HG03060 (cell line): ENCODE results near the gene HOXC5.
"Not testable (repeated sequence)": the region's sequence is repeated elsewhere in the genome, so short reads cannot be mapped to it uniquely, and the experiment has no call there.

Experiments used
- ATAC-seq: cut with Tn5 transposase; IDR thresholded peaks from one replicate; pipeline ENCODE4 v1.9.1; 2021; ENCODE audit warnings: low read depth, moderate number of reproducible peaks; ENCODE audit not compliant: unreplicated experiment

HOXC5 gene

DNA sequence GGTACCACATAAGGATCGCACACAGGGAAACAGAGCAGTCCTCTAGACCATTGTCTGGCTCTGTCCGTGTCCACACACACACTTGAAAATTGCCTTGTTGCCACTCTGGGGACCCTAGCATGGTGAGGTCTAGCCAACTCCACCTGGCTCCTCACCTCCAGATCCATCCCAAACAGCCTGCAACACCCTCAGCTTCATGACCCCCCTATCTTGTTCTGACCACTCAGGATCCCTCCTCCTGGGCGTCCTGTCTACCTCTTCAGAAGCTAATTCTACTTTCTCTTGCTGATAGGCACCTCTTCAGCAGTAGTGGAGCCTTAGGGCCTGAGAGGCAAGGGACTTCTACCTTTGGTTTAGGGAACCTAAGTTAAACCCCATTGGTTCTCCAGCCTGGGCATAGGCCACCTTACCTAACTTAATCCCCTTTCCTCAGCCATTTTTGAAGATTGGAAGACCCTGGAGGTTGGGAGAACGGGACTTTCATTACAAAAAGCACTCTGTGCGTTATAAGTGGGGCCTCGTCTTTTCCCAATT, 697 bp upstream of the HOXC5 start:
- ATAC-seq: no peak

DNA sequence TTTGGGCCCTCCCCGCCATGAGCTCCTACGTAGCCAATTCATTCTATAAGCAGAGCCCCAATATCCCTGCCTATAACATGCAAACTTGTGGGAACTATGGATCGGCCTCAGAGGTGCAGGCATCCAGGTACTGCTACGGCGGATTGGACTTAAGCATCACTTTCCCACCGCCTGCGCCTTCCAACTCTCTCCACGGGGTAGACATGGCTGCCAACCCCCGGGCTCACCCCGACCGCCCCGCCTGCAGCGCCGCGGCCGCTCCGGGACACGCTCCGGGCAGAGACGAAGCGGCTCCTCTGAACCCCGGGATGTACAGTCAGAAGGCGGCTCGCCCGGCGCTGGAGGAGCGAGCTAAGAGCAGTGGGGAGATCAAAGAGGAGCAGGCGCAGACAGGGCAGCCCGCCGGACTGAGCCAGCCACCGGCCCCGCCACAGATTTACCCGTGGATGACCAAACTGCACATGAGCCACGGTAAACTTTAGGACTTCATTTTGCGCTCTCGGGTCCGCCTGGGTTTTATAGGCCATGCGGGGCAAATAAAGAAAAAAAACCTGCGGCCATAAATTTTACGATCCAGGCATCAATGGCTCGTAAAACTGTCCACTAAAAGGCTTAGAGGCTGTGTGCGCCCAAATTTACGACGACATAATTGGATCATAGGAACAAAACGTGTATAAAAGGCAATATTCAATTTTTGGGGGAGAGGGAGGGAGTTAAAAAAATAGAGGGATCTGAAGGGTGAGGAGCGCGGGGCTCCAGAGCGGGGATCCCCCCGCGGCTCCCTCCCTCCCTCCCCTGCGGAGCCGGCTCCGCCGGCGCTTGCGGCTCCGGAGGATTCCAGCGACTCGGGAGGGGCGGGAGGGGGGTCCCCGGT, 493 bp downstream of the HOXC5 start:
- no peak for ATAC-seq

DNA sequence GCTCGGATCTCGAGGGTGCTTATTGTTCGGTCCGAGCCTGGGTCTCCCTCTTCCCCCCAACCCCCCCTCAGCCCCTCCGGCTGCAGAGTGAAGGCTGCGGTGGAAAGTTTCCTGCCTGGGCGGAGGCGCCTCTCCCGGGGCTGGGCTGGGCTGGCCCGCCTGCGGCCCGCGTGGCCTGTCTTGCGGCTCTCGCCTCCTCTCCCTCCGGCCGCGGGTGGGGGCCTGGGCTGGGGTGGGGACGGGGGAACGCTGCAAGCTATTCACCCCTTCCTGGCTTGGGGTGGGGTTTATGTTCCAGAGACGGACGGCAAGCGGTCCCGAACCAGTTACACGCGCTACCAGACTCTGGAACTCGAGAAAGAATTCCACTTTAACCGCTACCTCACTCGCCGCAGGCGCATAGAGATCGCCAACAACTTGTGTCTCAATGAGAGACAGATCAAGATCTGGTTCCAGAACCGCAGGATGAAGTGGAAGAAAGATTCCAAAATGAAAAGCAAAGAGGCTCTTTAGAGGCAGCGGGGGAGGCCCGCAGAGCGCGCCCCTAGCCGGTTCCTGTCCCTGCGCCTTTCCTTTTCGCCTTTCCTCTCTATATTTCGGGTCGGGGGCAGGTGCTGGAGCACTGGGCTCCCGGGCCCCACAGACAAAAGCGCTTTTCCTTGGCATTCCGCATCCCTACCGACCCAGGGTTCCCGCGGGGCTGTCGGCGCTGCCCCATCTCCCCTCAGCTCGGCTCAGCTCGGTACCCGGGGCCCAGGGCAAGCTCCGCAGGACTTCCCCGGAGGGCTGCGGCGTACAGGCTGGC, 1.3 kb downstream of the HOXC5 start:
- no peak for ATAC-seq

DNA sequence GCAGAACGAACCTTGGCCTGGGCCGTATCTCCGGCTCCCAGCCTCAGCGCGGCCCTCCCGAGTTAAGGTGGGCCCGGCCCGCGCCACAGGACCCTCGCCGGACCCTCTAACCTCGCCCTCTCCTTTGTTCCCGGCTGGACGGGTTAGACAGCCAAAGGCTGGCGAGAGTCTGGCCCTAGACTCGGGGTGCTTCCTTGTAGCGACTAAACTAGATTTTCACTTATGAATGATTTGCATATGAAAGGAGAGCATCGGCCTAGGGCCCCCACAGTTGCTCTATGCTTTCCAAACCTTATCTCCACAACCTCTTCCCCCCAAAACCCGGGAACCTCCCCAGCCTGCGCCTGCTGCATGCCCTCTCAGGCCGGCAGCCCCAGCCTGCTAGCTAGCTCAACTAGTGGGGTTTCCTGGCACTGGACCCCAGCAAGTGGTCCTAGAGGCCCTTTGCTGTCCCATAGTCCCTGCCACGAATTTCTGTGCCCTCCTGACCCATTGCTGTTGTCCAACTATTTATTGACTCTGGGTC, 2.0 kb downstream of the HOXC5 start:
- ATAC-seq: no peak

DNA sequence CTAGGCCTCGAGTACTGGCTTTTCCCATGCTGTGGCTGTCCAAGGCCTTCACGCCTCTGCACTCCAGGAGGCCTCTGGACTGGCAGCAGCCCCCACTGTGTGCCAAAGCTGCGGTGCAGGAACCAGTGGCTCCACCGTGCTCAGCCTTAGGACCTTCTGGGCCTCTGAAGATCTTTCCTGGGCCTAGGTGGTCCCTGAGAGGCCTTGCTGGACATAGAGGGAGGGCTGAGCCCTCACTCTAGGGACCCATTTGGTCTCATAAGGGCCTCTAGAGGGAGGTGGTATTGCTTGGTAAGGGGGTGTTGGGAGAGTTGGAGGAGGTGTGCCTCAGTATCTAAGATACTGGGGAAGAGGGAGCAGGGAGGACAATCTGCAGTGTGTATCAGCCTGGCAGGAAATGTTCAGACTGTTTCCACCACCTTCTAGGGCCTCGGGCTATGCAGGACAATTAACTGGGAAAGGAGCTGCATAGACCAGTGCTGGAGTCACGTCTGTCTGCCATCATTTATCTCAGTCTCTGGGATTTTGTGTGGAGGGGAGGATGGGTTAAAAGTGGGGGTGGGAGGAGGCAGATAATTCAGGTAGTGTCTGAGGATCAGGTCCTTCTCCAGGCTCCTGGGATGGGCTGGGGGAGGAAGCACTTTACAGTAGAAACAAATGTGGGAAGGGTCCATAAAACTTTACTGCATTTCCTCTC, 2.9 kb downstream of the HOXC5 start:
- no peak for ATAC-seq

DNA sequence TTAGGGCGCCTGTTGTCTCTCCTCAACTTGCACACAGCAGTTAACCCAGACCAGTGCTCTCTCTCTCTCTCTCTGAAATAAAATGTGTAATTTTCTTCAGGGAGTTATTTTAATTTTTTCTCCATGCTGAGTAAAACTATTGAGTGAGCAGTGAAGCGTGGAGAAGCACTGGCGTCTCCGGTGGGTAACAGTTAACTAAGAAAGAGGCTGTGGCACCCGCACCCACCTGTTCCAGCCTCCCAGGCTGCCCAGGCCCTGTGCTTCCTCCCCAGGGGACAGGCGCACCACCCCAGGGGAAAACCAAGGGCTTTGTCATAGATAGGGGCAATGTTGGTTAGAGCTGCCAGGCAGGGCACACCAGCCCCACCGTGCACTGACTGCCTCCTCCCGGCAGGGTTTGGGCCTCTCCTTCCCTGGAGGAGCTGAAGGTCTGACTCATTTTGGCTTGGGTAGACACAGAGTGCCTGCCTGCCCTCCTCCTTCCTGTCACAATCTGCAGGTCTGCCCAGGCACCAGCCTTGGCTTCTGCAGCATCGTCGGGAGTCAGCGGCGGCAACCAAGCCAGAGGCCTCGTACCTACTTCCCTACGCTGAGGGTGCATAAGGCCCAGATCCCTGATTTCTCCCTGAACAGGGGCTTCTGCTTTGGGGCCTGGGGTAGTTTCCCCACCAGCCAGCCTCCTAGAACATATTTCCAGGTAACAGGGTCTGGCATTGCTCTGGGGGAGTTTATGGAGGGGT, 3.9 kb downstream of the HOXC5 start:
- ATAC-seq: no peak

DNA sequence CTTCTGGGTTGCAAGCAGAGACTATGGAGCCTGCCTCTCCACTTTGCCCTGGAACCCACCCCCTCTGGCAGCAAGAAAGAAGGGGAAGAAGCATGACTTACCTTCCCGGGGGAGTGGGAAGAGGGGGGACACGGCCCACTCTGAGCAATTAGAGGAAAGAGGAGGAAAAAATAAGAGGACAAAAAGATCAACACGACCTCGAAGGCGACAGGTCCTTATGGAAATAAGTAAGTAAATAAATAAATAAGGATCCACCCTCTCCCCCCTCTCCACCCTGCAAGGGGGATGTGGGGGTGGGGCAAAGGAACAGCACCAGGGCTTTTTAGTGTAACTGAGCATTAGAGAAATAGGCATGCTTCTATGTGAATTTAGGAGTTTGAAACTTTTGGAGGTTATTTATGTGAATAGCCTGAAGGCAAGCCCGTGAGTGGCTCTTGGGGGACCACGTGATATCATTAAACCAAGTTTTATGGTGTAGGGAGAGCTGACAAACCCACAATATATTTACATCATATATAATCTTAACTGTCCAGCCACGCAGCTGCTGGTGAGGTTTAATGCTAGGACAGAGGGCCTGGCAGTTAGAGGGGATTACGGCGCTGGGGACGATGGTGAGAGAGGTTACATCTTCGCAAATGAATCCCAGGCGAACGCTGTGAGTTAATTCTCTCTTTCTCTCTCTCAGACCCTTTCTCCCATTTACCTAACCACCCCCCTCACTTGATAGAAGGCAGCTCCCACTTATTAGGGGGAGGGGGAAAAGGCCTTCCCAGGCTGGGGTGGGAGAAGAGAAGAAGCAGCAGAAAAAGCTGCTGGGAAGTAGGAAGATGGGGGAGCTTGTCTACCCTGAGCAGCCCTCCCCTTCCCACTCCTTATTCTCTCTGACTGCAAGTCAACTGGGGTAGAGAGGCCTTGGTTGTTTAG, 4.8 kb downstream of the HOXC5 start:
- no peak for ATAC-seq

DNA sequence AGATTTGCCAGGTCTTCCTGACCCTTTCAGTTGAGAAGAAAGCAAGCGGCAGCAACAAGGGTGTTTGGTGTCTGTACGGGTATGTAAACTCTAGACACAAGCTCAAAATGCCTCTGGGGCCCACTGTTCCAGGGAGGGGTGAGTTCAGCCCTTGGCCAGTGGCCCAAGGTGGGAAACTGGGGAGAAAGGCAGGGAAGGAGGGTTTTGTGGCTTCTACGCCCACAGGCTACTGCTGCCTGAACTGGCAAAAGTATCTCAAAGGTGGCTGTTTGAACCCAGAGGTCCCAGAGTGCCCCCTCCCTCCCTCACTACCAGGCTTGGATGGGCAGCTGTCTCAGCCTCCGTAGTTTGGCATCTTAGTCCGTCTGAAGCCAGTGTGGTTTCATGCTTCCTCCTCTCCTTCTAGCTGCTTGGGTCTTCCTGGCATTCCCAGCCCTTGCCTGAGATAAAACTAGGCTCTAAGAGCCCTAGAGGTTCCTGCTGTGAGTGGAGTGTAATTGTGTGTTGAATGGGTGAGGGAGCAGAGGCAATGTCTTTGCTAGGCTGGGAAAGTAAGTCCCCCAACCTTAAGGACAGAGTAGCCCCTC, 5.5 kb downstream of the HOXC5 start:
- no peak for ATAC-seq

DNA sequence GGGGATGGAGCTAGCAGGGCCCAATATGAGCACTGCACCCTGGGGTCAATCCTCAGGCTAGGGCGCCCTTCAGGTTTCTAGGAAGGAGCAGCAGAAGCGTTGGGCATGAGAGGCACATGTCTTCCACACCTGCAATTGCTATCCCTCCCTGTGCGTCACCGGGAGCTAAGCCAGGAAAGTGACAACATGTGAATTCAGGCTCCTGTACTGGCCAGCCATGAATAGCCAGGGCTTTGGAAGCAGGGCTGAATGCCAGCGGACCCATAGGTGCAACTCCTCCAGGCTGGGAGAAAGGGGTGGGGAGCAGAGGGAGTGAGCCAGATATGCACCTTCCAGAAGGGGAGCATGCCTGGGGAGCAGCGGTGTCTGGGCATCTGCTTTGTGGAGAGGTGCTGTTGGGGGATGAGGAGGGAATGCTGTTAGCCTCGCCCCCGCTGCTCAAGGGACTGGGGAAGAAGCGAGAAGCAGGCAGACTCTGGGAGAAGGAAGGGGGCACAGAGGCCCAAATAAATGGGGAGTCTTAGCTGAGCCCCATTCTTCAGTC, 6.1 kb downstream of the HOXC5 start:
- no peak for ATAC-seq

DNA sequence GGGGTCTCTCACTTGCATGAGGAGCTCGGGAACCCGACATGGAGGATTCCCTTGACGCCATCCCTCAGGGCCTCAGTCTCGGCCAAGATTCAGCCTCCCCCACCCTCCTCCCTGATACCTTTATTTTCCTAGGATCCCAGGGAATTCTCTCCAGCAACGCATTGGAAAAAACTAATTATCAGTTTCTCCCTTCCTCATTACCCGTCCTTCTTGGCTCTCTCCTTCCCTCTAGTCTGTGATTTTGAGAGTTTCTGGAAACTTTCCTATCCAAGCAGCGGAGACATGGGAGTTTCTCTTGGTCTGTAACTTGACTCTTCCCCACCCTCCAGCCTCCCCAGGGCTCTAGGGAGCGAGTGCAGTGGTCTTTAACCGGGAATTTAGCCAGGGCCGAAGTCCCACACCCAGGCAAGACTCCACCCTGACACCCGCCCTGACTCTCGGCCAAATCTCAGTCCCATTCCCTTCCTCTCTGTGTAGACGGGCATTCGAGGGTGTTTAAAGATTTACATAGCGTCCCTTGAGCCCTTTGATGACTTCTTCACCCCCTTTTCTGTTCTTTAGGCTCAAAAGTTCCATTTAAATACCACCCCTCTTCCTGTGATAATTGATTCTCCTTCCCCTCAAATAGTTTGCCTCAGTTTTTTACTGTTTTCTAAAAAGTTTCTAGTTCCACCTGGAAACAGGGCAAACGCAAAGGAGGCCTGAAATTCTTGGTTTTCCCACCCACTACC, 6.7 kb downstream of the HOXC5 start:
- ATAC-seq: no peak

DNA sequence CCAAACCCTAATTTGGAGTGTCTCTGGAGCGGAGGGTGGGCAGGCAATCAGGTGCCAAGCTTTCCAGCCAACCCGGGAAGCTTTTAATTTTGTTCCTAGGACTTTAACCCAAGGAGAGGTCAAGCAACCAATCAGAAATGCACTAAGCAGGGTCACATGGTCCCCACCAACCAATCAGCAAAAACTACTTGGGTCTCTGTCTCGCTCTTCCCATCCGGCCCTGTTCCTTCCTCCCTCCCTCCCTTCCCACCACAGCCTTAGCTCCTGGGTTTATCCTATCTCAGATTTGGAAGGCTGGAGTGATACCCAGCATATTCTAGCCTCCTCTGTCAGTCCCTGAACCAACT, 7.3 kb downstream of the HOXC5 start:
- no peak for ATAC-seq

DNA sequence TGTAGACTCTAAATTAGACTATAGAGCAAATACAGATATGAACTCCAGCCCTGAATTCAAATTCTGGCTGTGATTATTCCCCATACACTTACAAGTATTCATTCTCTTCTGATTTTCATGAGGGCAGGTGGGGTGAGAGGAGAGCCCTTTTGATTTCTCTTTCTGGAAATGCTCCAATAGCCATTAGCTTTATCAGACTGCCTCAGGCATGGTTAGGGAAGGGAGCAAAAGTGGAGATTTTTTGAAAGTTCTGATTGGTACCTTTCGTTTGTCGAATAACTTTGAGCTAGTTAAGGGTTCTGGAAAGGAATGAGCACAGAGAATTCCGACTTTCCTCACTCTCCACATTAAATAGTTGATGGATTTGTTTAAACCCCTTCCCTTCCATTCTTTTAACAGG, 7.8 kb downstream of the HOXC5 start:
- ATAC-seq: no peak

DNA sequence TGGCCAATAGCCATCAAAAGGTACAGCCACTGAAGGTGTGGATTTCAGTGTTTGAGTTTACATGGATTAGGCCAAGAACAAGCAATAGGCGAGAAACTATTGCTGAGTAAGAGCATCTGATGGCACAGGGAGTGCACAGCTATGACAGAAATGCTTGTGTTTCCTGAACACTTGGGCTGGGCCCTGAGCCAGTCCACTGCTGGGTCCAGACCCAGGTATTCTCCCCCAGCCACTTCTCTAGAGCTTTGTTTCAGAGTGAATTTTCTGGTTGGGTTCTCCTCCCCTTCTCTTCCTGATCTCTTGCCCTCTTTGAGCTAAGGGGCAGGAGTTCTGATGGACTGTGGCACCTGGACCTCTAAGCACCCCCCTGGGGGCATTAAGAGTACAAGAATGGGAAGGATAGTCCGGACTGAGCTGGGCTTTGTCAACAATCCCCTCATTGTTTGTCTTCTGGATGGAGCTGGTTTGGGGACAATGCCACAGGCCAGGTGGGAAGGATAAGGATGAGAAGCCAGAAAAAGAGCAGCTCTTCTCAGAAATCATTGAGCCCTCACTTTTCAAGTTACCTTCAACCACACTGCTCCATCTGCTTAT, 8.3 kb downstream of the HOXC5 start:
- no peak for ATAC-seq

DNA sequence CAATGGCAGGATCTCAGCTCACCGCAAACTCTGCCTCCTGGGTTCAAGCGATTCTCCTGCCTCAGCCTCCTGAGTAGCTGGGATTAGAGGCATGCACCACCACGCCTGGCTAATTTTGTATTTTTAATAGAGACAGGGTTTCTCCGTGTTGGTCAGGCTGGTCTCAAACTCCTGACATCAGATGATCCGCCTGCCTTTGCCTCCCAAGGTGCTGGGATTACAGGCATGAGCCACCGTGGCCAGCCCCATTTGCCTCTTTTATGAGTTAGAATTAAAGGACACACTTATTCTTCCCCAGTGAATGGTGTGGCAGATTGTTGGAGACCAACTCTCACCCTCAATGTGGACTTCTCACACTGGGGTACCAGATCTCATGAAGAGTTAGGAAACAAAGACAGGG, 9.2 kb downstream of the HOXC5 start:
- not testable (repeated sequence) for ATAC-seq

DNA sequence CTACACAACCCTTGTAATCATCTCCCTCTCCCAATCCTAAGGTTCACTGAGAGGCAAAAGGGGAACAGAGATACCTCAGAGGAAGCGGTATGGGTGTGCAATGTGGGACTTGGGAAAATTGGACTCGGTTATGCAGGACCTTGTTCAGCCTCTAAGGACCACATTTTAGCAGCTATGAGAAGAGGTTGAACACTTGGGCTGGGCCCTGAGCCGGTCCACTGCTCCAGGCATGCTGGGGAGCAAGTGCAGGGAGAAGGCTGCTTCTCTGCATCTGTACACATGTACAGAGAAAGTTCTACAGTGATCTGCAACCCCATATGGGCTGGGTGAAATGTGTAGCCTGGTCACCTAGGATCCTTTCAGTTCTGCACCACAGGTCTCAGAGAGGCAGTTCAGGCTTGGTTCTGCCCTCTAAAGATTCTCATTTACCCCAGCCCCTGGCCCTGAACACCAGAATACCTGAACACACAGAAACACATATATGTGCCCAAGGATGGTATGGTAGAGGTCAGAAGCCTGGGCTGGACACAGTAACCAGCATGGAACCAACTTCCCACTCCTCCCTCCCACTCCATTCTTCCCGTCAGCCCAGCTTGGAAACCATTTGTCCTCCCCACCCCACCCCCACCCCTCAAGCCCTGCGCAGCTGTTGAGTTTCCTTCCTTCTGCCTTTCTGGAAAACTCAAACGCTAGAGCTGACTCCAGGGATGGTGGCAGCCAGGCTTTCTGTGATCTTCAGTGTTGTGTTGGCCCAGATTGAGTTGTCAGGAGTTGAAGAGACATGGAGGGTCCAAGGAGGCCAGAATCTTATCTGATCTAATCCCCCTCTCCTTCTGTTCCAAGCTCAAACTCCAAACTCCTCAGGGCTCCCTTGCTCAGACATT, 10.4 kb downstream of the HOXC5 start:
- no peak for ATAC-seq

DNA sequence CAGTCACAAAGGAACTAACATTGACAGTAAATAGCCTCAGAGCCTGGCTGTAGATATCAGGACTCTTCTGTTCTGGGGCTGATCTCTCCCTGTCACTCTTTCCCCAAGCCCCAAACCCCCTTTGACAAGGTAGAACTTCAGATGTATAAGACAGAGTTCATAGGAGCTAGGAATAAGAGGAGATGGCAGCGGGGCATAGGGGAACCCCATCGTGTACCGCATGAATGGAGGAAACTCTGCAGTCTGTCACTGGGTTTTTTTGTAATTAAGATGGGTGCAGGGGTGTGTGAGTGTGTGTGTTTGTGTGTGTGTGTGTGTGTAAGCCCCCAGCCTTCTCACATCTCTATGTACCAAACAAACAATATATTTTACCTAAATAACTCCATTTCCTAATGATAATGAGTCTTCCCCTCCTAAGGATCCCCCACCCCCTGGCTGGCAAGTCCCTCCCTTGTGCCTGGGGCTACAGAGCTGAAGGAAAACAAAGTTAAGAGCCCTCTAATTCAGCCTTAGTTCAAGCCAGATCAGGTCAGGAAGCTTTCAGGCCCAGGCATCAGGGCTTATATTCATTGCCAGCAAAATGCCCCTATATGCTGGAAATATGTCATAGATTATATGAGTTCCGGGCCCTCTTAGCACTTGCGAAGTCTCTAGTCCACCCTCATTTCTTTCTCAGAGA, 11.7 kb downstream of the HOXC5 start:
- ATAC-seq: no peak
